H1 (cell line): Measurements from ENCODE around the gene TTC28. TPM values are rescaled to one million over a fixed set of nuclear protein-coding genes. Genes with fewer than 3 reads are reported as not detected.

Experiments
- CTCF ChIA-PET: fragments of 300-600 bp; sonication (Branson Sonifier 250); formaldehyde crosslinking; loops from one replicate; lab custom pipeline; 2021; ENCODE audit not compliant: partially characterized antibody; lab: Charles Lee
- POLR2A ChIA-PET: fragments of 300-600 bp; sonication (Branson Sonifier 250); formaldehyde crosslinking; loops from one replicate; lab custom pipeline; 2021; ENCODE audit warnings: inconsistent platforms; ENCODE audit not compliant: partially characterized antibody; lab: Charles Lee
- DNase-seq, 2 experiments: peaks; one replicate each; pipeline versions ENCODE4 v3.0.0 to v3.0.0-alpha.2; 2010 to 2022; ENCODE audit warnings: low spot score in 2 of 2, low read depth in 1 of 2, mixed read lengths in 1 of 2
- FAIRE-seq: peaks from 2 replicates; lab custom pipeline; 2011; peaks lifted over from hg19 to GRCh38; lab: Jason Lieb, UNC
- H2AFZ ChIP-seq: 2 replicates; pipeline ENCODE4 v1.8.1; 2012; ENCODE audit warnings: low read length, inconsistent platforms
- H2AK5ac ChIP-seq: 2 replicates; pipeline ENCODE4 v1.6.1; 2013; ENCODE audit warnings: low read depth, low read length
- H2BK120ac ChIP-seq: replicated peaks from 2 replicates; pipeline ENCODE3; 2013; ENCODE audit warnings: low read depth, low read length, inconsistent platforms
- H2BK12ac ChIP-seq: 2 replicates; pipeline ENCODE4 v1.6.1; 2013; ENCODE audit warnings: low read depth, low read length
- H2BK15ac ChIP-seq: 2 replicates; pipeline ENCODE4 v1.6.1; 2013; ENCODE audit warnings: low read length
- H2BK20ac ChIP-seq: 2 replicates; pipeline ENCODE4 v1.6.1; 2013; ENCODE audit warnings: low read length
- H2BK5ac ChIP-seq: 2 replicates; pipeline ENCODE4 v1.6.1; 2013; ENCODE audit warnings: low read depth, low read length
- H3K14ac ChIP-seq: 2 replicates; pipeline ENCODE4 v1.6.1; 2013; ENCODE audit warnings: inconsistent platforms; ENCODE audit not compliant: insufficient read length
- H3K18ac ChIP-seq: 2 replicates; pipeline ENCODE4 v1.6.1; 2013; ENCODE audit warnings: low read length; ENCODE audit errors: extremely low read depth
- H3K23ac ChIP-seq: 2 replicates; pipeline ENCODE4 v1.6.1; 2013; ENCODE audit warnings: inconsistent platforms; ENCODE audit not compliant: insufficient read length
- H3K23me2 ChIP-seq: 2 replicates; pipeline ENCODE4 v1.6.1; 2013; ENCODE audit warnings: low read depth, low read length
- H3K27ac ChIP-seq: 2 replicates; pipeline ENCODE4 v1.6.1; 2011; ENCODE audit warnings: low read depth, low read length, inconsistent platforms
- H3K27me3 ChIP-seq, 4 experiments: replicated peaks in 1 of 4; 1 replicate in 1 of 4; 2 replicates in 3 of 4; pipeline versions ENCODE4 v1.6.1 to v1.8.1; 2011 to 2013; ENCODE audit warnings: low read length in 3 of 4, mild to moderate bottlenecking in 3 of 4, inconsistent platforms in 2 of 4, mixed read lengths in 2 of 4, moderate library complexity in 1 of 4; ENCODE audit not compliant: control insufficient read depth in 3 of 4, insufficient read depth in 3 of 4; ENCODE audit errors: extremely low read depth in 1 of 4
- H3K36me3 ChIP-seq, 4 experiments: 2 replicates each; pipeline versions ENCODE4 v1.6.1 to v1.8.1; 2011 to 2013; ENCODE audit warnings: mild to moderate bottlenecking in 4 of 4, low read length in 3 of 4, moderate library complexity in 2 of 4, control low read depth in 1 of 4, inconsistent platforms in 1 of 4; ENCODE audit not compliant: insufficient read depth in 4 of 4, control insufficient read depth in 2 of 4
- H3K4ac ChIP-seq: replicated peaks from 2 replicates; pipeline ENCODE3; 2013; ENCODE audit warnings: low read length, low read depth, mixed read lengths, inconsistent platforms; ENCODE audit not compliant: insufficient read length
- H3K4me1 ChIP-seq, 4 experiments: replicated peaks in 1 of 4; 1 replicate in 1 of 4; 2 replicates in 3 of 4; pipeline versions ENCODE4 v1.6.1 to v1.8.1; 2011 to 2013; ENCODE audit warnings: low read length in 3 of 4, inconsistent platforms in 2 of 4, mixed read lengths in 1 of 4; ENCODE audit not compliant: insufficient read depth in 4 of 4, control insufficient read depth in 3 of 4
- H3K4me2 ChIP-seq, 2 experiments: 2 replicates each; pipeline versions ENCODE4 v1.6.1 to v1.8.1; 2011 to 2013; ENCODE audit warnings: low read depth in 2 of 2, low read length in 2 of 2, control low read depth in 1 of 2, inconsistent platforms in 1 of 2, mild to moderate bottlenecking in 1 of 2; ENCODE audit not compliant: insufficient read depth in 1 of 2
- H3K4me3 ChIP-seq, 4 experiments: fragments of 200-600, 300-600 bp in 1 of 4; sonication (generic), shearing (Covaris generic), sonication (Bioruptor Twin) in 1 of 4; 2 replicates each; pipeline versions ENCODE4 v1.5.1 to v1.8.1; 2011 to 2016; ENCODE audit warnings: low read length in 4 of 4, low read depth in 3 of 4, control low read depth in 2 of 4, inconsistent platforms in 2 of 4, mild to moderate bottlenecking in 2 of 4, mixed read lengths in 1 of 4, moderate library complexity in 1 of 4; ENCODE audit not compliant: insufficient read depth in 2 of 4; ENCODE audit errors: extremely low read depth in 1 of 4
- H3K56ac ChIP-seq: replicated peaks from 2 replicates; pipeline ENCODE3; 2013; ENCODE audit warnings: low read depth, mild to moderate bottlenecking, mixed read lengths, low read length, inconsistent platforms; ENCODE audit not compliant: insufficient read length
- H3K79me1 ChIP-seq: 2 replicates; pipeline ENCODE4 v1.6.1; 2013; ENCODE audit warnings: low read depth, low read length, control low read depth
- H3K79me2 ChIP-seq, 2 experiments: 2 replicates each; pipeline versions ENCODE4 v1.6.1 to v1.8.1; 2012 to 2013; ENCODE audit warnings: low read length in 2 of 2, mild to moderate bottlenecking in 2 of 2, inconsistent platforms in 1 of 2; ENCODE audit not compliant: insufficient read depth in 2 of 2, control insufficient read depth in 1 of 2
- H3K9ac ChIP-seq, 4 experiments: replicated peaks in 1 of 4; 1 replicate in 1 of 4; 2 replicates in 3 of 4; pipeline versions ENCODE4 v1.6.1 to v1.8.1; 2011 to 2013; ENCODE audit warnings: low read depth in 3 of 4, low read length in 3 of 4, control low read depth in 2 of 4, mild to moderate bottlenecking in 2 of 4, moderate library complexity in 2 of 4, inconsistent platforms in 1 of 4; ENCODE audit errors: extremely low read depth in 1 of 4
- H3K9me3 ChIP-seq, 2 experiments: 2 replicates each; pipeline versions ENCODE4 v1.6.1 to v1.8.1; 2012 to 2013; ENCODE audit warnings: mild to moderate bottlenecking in 2 of 2, moderate library complexity in 2 of 2, control low read depth in 1 of 2, inconsistent platforms in 1 of 2, low read depth in 1 of 2, low read length in 1 of 2, mixed read lengths in 1 of 2; ENCODE audit not compliant: insufficient read depth in 2 of 2
- H4K20me1 ChIP-seq, 2 experiments: replicated peaks in 1 of 2; 2 replicates each; pipeline versions ENCODE3 to v1.8.1; 2011 to 2013; ENCODE audit warnings: inconsistent platforms in 2 of 2, low read length in 2 of 2, mild to moderate bottlenecking in 1 of 2; ENCODE audit not compliant: insufficient read depth in 2 of 2, control insufficient read depth in 1 of 2
- H4K5ac ChIP-seq: 2 replicates; pipeline ENCODE4 v1.6.1; 2013; ENCODE audit warnings: low read length, low read depth, mixed read lengths, inconsistent platforms; ENCODE audit not compliant: insufficient read length
- H4K8ac ChIP-seq: 2 replicates; pipeline ENCODE4 v1.8.0; 2013; ENCODE audit warnings: mild to moderate bottlenecking, moderate library complexity, low read length, inconsistent platforms; ENCODE audit not compliant: insufficient read depth; ENCODE audit errors: extremely low read depth
- H4K91ac ChIP-seq: replicated peaks from 2 replicates; pipeline ENCODE3; 2013; ENCODE audit warnings: low read length, mixed read lengths, inconsistent platforms; ENCODE audit not compliant: insufficient read length
- CEBPB ChIP-seq: IDR thresholded peaks from 2 replicates; pipeline ENCODE4 v1.6.1; 2012; ENCODE audit warnings: low read depth, low read length
- PHF8 ChIP-seq: fragments of 200-600 bp; sonication (generic); conservative IDR thresholded peaks from 2 replicates; pipeline ENCODE4 v1.7.1; 2012; ENCODE audit warnings: low read depth, mild to moderate bottlenecking, inconsistent platforms, low read length, moderate library complexity
- RNF2 ChIP-seq: fragments of 200-900, 300-1000 bp; sonication (generic); IDR thresholded peaks from 2 replicates; pipeline ENCODE4 v1.7.1; 2016; ENCODE audit warnings: borderline replicate concordance, low read depth, mild to moderate bottlenecking, antibody characterized with exemption, low read length; ENCODE audit not compliant: poor library complexity, severe bottlenecking; ENCODE audit errors: missing control alignments
- WGBS, 2 experiments: shearing (Covaris generic) in 1 of 2; methylation state at CpG; one replicate each; pipeline versions ENCODE4 v1.1.6 to v1.1.7; 2013 to 2015; ENCODE audit warnings: low lambda C conversion rate in 2 of 2, mixed read lengths in 2 of 2, inconsistent platforms in 1 of 2, low coverage in 1 of 2, missing lambda C conversion rate in 1 of 2; ENCODE audit not compliant: insufficient replicate concordance in 2 of 2, insufficient coverage in 1 of 2, insufficient read length in 1 of 2; ENCODE audit errors: extremely low coverage in 1 of 2, missing lambda C conversion rate in 1 of 2; 5-methylcytosine and 5-hydroxymethylcytosine counted together
- polyA plus RNA-seq, 7 experiments: library from polyadenylated mRNA; depleted of rRNA in 3 of 7; stranded (reverse) in 5 of 7; unstranded in 2 of 7; fragments of >200 nt in 5 of 7; fragments of 200-250 nt in 2 of 7; gene quantifications; 1 replicate in 5 of 7; 2 replicates in 1 of 7; 4 replicates in 1 of 7; pipeline versions ENCODE4 v1.2.1 to v1.2.3, GENCODE V29; 2011 to 2013; ENCODE audit warnings: missing spikeins in 2 of 7, mixed read lengths in 2 of 7
- total RNA-seq: library from RNA; stranded (reverse); fragmentation: NEBNext Ultra II Directional; extraction: Animal tissue kit (Norgen Biotek cat#: 25700); gene quantifications from 2 replicates; pipeline ENCODE4 v1.2.1, GENCODE V29; 2021
- TF ChIP-seq, protein P1 (sequence below), 3 experiments: IDR thresholded peaks; 1 replicate in 2 of 3; 2 replicates in 1 of 3; pipeline versions ENCODE4 v1.5.1 to v1.6.1; 2011; ENCODE audit warnings: low read length in 3 of 3, mild to moderate bottlenecking in 3 of 3, inconsistent platforms in 2 of 3, low read depth in 1 of 3, moderate library complexity in 1 of 3; ENCODE audit not compliant: insufficient read depth in 1 of 3; ENCODE audit errors: control extremely low read depth in 1 of 3
- TF ChIP-seq, protein P2 (sequence below): IDR thresholded peaks from 2 replicates; pipeline ENCODE4 v1.6.1; 2012; ENCODE audit warnings: inconsistent platforms

The TTC28 gene
- total and polyA plus RNA-seq, 2 of the 8 experiments (the other 6 are each of a cell fraction or from before 2014, with no cell fraction given) = 2.6 to 12.6 TPM

DNA sequence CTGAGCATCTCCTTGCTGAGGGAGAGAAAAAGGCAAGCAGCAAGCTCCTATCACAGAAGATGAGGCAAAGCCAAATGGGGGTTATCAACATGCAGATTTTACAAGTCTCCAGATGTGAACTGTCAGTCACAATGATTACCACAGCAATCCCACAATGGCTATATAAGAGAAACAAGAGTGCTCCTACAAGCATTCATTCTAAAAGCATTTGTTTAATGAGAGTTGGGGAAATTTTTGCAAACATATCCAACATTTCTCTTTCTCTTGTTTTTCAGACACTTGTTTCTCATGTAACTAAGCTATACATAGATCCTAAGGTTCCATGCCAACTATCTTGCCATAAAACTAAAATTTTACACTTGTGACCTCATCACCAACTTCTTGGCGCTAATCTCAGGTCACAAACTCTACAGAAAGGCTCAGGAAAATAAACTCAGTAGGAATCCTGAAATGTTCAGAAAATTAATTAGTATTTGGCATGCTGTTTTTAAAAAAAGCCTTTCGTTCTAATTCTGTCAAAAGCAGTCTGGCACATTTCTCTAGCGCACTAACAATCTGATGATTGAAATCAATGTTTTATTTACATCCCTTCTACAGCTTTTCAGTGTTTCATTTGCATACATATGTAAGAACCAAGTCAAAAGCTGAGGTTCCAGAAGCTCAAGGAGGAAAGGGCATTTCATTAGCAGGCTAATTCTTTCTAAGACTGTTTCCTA, 199.5 kb downstream of the TTC28 start:
- no peak overlapping the region for H2BK15ac ChIP-seq
- H3K23ac ChIP-seq = no peak overlapping the region
- H4K20me1 ChIP-seq = no peaks in the 10 kb centered on the region
- H3K79me1 ChIP-seq = no peaks in the 10 kb centered on the region
- H3K4me1 ChIP-seq = no peaks in the 10 kb centered on the region
- ChIA-PET POLR2A (no interaction called here), CTCF (interaction anchor here (1.6 kb wide), 1 partner anchor 427 kb away, joined by 3 read pairs; no protein-coding TSS in a partner anchor)
- H3K4ac ChIP-seq = no peak overlapping the region
- no peak overlapping the region for H2BK5ac ChIP-seq
- FAIRE-seq (no peak), DNase-seq (no peak)
- H3K18ac ChIP-seq = no peak overlapping the region
- no peak for TF ChIP-seq RNF2
- TF ChIP-seq, protein P1, sequence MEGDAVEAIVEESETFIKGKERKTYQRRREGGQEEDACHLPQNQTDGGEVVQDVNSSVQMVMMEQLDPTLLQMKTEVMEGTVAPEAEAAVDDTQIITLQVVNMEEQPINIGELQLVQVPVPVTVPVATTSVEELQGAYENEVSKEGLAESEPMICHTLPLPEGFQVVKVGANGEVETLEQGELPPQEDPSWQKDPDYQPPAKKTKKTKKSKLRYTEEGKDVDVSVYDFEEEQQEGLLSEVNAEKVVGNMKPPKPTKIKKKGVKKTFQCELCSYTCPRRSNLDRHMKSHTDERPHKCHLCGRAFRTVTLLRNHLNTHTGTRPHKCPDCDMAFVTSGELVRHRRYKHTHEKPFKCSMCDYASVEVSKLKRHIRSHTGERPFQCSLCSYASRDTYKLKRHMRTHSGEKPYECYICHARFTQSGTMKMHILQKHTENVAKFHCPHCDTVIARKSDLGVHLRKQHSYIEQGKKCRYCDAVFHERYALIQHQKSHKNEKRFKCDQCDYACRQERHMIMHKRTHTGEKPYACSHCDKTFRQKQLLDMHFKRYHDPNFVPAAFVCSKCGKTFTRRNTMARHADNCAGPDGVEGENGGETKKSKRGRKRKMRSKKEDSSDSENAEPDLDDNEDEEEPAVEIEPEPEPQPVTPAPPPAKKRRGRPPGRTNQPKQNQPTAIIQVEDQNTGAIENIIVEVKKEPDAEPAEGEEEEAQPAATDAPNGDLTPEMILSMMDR (IDR thresholded peaks at IDR 0.05; ENCODE audit: control extremely low read depth in 1 of 3, insufficient read depth in 1 of 3, low read depth in 1 of 3, low read length in 3 of 3) = no peak
- TF ChIP-seq PHF8 = no peak
- TF ChIP-seq CEBPB = no peak
- TF ChIP-seq, protein P2, sequence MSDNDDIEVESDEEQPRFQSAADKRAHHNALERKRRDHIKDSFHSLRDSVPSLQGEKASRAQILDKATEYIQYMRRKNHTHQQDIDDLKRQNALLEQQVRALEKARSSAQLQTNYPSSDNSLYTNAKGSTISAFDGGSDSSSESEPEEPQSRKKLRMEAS = no peak
- no peak overlapping the region for H4K8ac ChIP-seq
- no peak overlapping the region for H3K14ac ChIP-seq
- no peak overlapping the region for H2AK5ac ChIP-seq
- H3K27ac ChIP-seq = no peak overlapping the region
- no peak overlapping the region for H3K4me3 ChIP-seq
- H3K27me3 ChIP-seq = no peaks in the 10 kb centered on the region
- no peak overlapping the region for H3K9ac ChIP-seq
- H3K36me3 ChIP-seq = no peaks in the 10 kb centered on the region
- no peak overlapping the region for H4K91ac ChIP-seq
- H3K23me2 ChIP-seq = no peaks in the 10 kb centered on the region
- 92% methylated on average over 3 of the region's 3 CpGs; no CpG with 5 or more reads in 1 of the 2 experiments for WGBS, 2 experiments
- no peak overlapping the region for H2BK120ac ChIP-seq
- H2BK12ac ChIP-seq = no peak overlapping the region
- H3K9me3 ChIP-seq = no peaks in the 10 kb centered on the region
- H2BK20ac ChIP-seq = no peak overlapping the region
- no peak overlapping the region for H2AFZ ChIP-seq
- no peak overlapping the region for H3K4me2 ChIP-seq
- no peak overlapping the region for H3K56ac ChIP-seq
- H3K79me2 ChIP-seq = no peaks in the 10 kb centered on the region
- H4K5ac ChIP-seq = no peak overlapping the region
